TTC549 (cell line): ENCODE measurements around the gene MAP1LC3B.

Experiments
- FAIRE-seq: peaks from 2 replicates; lab custom pipeline; 2012; peaks lifted over from hg19 to GRCh38; lab: Jason Lieb, UNC

The MAP1LC3B gene

DNA sequence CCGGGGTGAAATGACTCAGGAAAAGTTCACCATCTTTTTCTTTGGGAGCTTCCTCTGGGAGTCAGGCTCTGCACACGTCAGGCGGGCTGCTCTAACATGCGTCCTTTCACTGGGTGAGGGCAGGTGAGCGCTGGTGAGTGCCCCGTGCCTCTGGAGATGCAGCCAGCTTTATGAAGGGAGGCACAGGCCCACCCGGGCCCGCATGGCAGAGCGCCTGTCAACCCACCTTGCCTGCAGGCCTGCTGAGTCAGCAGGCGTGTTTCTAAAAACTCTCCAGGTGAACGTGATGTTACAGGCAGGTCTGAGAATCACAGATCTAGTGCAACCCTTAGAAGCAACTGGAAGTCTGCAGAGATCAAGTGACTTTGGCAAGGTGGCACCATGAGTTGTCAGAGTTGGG, 18.4 kb downstream of the MAP1LC3B start:
- no peak for FAIRE-seq

GRCh38 chr16:87410968-87411367, 18.8 kb downstream of the MAP1LC3B start:
- no peak for FAIRE-seq

GRCh38 chr16:87411375-87412271, 19.5 kb downstream of the MAP1LC3B start:
- FAIRE-seq: no peak

- FAIRE-seq: no peak
These were observed 20.3 kb downstream of the MAP1LC3B start for GRCh38 chr16:87412371-87412995.

DNA sequence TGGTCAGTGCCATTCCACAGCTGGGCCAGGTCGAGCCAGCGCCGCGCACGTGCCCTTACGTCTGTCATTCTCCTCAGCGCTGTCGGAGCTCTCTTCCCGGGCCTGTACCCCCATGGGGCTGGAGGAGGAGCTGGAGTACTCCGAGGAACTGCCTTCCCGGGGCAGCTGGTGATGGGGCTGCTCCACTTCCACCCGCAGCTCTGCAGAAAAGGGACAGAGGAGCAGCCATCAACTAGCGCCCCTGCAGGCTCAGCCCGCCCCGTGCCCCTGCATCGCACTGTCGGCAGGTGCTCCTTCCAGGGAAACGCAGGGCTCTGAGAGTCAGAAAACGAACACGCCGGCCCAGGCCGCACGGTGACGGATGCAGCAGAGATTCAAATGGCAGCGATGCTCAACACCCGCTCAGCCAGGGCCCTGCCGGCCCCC, 20.9 kb downstream of the MAP1LC3B start:
- FAIRE-seq: no peak

DNA sequence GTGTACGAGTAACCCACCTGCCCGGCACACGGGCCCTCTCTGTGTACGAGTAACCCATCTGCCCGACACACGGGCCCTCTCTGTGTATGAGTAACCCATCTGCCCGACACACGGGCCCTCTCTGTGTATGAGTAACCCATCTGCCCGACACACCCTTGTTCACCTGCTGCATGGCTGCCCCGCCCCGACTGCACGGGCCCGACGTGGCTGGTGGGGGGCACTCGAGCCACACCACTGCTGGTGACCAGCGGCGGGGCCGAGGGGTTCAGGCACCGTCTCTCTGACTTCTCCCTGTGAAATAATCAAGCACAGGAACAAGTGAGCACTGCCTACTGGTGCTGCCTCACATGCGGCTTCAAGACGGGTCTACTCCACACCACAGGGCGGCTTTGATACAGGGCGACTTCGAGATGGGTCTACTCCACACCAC, 22.1 kb downstream of the MAP1LC3B start:
- FAIRE-seq: no peak

DNA sequence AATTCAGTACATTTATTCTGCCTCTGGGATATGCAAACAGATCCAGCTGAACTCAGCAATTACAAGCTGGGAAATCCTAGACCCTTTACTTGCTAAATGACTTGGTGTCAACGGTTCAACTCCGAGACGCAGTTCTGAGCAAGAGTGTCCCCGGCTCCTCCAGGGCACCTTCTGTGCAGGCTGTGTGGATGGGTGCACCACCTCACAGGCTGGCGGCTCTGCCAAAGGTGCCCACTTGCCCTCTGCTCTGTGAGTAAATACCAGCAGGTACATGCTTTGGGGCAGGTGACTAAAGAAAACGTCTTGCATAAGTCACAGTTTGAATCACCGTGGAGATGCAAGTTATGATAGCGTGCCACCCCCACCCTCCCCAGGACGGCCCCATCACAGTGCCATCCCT, 23.3 kb downstream of the MAP1LC3B start:
- FAIRE-seq: no peak

DNA sequence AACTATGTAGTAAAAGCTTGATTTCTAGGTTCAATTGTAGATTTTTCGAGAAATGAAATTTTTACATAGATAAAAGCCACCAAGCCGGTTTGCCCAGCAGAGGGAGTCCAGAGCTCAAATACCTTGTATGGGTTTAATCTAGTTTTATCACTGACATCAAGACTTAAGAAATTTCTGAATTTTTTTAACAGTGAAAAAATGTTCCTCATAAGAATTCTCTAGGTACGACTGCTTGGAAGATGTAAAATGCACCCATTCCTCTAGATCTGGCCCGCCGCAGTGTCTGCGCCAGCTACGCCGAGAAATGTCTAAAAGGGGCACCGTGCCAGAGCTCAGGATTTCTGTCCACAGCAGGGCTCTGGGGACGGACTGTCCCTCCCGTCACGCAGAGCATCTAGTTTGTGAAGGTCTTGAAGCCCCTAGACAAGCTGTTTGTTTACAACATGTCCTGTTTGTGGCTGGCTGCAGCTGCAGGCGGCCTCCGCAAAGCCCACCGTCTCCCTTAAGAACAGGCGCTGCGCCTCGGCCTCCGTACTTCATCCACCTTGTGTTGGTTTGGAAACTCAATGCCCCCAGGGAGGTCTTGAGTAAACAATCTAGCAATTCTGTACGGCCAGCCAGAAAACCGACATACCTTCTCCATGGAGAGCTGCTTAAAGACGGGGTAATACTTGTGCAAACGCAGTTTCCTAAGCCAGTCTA, 24.8 kb downstream of the MAP1LC3B start:
- peak; percentile 71 for FAIRE-seq

DNA sequence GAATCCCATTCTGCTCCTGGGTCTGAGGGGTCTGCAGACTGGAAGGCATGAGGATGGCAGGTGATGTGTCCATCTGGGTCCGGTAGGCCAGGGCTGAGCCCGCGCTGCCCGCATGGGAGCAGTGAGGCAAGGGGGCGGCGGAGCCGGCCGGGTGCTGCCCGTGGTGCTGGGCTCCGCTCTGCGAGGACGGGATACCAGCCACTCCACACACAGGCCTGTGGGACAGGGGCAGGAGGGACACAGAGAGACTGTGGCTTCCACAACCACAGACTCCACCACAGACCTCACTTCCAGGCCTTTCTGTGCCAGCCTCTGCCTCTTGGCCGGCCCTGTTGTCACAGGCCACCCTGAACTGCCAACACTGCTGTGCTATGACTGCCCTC, 25.4 kb downstream of the MAP1LC3B start:
- FAIRE-seq: no peak

- no peak for FAIRE-seq
These were observed 26.1 kb downstream of the MAP1LC3B start for GRCh38 chr16:87418216-87418615.

DNA sequence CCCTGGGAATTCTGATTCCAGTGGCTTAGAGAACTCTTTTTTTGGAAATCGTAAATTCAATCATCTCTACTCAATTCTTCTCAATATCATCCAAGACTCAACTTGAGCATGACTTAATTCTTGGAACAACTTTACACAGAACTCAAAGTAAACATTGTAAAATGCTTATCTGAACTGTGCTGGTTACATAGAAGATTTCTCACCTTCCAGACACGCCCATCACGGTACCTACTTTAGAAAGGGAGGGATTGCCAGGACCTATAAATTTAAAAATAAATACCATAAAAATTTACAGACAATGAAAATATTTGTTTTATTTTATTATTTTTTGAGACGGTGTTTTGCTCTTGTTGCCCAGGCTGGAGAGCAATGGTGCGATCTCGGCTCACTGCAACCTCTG, 26.5 kb downstream of the MAP1LC3B start:
- FAIRE-seq: no peak

GRCh38 chr16:87420026-87421002, 28.2 kb downstream of the MAP1LC3B start:
- no peak for FAIRE-seq

GRCh38 chr16:87421003-87421912, 29.1 kb downstream of the MAP1LC3B start:
- FAIRE-seq: no peak

- FAIRE-seq: no peak
These were observed 30.0 kb downstream of the MAP1LC3B start for GRCh38 chr16:87422106-87422505.

DNA sequence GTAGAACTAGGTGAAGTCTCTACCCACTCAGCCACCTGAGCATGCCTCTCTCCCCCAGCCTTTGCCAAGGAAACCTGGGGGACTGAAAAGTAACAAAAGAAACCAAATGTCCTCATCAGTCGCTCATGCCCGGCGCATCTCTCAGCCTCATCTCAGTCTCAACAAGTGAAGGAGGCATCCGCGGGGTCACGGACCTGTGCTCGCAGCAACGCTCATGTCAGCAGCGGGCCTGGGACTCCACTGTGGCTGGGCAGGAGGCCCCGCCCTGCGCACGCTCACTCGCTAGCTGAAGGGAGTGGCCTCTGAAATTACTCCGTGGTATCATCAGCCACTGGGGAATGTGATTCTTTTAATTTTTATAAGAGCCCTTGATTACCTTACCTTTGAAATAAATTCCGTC, 31.3 kb downstream of the MAP1LC3B start:
- FAIRE-seq: no peak

- no peak for FAIRE-seq
These were observed 32.1 kb downstream of the MAP1LC3B start for GRCh38 chr16:87424266-87424665.

DNA sequence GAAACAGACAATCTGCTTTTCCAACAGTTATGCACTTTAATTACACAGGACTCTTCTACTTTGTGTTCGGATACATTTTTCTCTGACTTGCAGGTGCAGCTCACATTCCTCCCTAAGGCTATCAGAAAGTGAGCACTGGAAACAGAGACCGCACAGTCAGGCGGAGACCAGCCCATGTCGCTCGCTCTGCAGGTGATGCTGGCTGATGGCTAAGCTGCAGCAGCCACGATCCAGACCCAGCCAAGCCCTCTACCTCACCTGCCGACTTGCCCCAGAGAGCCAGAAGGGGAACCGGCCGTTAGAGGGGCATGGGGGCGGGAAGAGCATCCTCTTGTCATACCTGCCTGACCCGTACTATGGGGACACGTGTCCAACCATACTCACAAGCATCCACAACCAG, 33.8 kb downstream of the MAP1LC3B start:
- no peak for FAIRE-seq

DNA sequence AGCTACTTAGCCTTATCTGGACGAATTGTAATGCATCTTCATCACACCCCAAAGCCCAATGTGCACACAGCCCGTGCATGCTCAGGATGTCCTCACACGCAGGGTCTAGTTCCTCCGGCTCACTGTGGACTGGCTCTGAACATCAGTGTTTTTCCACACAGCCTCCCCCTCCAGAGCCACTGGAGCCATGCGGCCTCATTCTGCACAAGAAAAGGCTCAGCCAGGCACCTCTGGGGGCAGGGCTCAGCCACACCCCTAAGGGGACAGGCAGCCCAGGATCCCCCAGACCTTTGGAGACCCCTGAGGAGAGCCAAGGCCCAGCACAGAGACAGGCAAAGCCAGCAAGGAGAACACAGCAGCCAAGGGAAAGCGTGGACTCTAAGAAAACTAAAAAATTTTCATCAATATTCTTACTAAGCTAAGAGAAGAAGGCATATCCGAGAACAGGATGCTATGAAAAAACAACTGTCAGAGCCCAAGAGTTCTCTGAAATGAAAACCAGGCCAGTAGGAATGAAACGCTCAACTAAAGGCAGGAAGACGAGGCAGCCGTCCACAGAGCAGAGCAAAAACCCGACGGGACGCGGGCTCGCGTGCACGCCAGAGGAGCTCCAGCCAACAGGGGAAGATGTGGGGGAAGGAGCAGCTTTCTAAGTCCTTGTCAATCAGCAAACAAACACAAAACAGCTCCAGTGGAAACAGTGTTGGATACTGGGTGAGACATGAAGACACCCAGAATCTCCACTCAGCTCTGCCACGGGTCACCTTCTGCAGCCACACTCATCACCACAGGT, 34.5 kb downstream of the MAP1LC3B start:
- FAIRE-seq: no peak

- FAIRE-seq: no peak
These were observed 39.8 kb downstream of the MAP1LC3B start for GRCh38 chr16:87431926-87432325.

GRCh38 chr16:87432330-87432915, 40.3 kb downstream of the MAP1LC3B start:
- no peak for FAIRE-seq
